ENCODE results near the gene SBK2.
"Not testable (repeated sequence)": the region's sequence is repeated elsewhere in the genome, so short reads cannot be mapped to it uniquely, and the experiment has no call there.

Gene SBK2

DNA sequence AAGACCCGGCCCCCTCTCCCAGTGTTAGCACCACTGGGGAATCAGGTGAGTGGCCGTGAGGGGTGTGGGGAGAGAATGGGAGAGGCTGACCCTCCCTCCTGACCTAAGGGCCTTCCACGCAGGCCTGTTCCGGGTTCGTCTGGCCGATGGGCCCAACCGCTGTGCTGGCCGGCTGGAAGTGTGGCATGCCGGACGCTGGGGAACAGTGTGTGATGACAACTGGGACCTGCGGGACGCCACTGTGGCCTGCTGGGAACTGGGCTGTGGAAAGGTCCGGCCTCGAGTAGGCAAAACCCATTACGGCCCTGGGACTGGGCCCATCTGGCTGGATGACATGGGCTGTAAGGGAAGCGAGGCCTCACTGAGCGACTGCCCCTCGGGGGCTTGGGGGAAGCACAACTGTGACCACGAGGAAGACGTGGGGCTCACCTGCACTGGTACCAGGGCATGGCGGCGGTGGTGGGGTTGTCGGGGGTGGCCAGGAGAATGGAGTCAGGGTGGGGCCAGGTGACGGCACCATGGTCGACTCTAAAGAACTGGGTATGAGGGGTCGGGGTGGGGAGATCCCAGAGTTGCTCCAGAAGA, 36.5 kb downstream of the SBK2 start:
- no peak for DNase-seq

DNA sequence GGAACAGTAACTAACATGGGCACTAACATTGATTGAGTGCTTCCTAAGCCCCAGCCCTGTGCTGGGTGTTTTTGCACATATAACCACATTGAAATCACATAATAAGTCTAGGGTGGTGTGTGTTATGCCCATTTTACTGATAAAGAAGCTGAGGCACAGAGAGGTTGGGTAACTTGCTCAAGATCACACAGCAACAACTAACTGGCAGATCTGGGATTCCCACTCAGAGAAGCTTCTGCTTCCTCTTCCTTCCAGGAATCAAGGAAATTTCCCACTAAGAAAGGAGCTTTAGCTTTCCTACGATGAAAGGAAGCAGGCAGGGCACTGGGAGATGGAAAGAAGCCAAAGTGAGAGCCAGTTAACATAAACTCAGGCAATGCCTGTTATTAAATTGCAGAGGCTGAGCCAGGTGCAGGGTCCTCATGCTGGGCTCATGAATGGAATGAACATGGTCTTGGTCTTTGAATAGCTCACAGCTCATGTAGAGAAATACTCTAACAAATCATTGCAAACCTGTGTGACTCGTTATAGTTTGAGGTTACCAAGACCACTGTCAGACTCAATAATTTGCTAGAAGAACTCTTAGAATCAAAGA, 38.6 kb downstream of the SBK2 start:
- no peak for DNase-seq

DNA sequence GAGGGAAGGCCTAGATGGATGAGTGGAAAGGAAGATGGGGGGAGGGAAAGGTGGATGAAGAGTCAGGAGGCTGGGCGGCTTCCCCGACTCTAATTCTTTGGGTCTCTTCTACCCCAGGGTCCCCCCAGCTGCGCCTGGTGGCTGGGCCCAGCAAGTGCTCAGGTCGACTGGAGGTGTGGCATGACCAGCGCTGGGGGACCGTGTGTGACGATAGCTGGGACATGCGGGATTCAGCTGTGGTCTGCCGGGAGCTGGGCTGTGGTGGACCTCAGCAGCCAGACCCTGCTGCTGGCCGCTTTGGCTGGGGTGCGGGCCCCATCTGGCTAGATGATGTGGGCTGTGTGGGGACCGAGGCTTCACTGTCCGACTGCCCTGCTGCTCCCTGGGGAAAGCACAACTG, 39.2 kb downstream of the SBK2 start:
- DNase-seq: no peak

DNA sequence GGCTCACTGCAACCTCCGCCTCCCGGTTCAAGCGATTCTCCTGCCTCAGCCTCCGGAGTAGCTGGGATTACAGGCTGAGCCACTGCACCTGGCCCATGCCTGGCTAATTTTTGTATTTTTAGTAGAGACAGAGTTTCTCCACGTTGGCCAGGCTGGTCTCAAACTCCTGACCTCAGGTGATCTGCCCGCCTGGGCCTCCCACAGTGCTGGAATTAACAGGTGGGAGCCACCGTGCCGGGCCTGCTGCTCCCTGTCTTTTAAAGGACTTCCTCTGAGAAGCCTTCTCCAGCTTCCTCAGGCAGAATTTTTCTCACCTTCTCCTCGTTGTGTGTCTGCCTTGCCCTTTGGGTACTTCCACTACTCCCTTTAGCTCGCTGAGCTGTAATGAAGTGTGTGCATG, 40.1 kb downstream of the SBK2 start:
- DNase-seq: not testable (repeated sequence)

DNA sequence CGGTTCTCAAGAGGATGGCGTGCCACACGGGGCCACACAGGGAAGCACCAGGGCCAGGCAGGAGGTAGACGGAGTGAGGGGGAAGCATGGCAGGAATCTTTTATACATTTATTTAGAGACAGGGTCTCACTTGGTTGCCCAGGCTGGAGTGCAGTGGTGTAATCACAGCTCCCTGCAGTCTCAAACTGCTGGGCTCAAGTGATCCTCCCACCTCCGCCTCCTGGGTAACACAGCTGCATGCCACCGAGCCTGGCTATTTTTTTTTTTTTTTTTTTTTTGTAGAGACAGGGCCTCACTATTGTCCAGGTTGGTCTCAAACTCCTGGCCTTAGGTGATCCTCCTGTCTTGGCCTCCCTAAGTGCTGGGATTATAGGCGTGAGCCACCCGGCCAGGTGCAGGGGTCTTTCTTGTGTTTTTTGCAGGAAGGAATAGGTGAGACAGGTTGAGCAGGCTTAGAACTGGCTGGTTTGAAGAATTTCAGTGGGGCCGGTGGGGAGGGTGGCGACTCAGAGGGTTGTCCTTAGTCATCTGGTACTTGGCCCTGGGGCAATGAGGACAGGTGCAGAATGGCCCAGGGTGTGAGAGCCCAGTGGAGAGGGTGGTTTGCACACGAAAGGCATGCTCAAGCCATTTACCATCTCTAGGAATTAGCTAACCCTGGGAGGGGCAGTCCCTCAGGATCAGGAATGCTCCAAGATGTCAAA, 41.1 kb downstream of the SBK2 start:
- no peak for DNase-seq

DNA sequence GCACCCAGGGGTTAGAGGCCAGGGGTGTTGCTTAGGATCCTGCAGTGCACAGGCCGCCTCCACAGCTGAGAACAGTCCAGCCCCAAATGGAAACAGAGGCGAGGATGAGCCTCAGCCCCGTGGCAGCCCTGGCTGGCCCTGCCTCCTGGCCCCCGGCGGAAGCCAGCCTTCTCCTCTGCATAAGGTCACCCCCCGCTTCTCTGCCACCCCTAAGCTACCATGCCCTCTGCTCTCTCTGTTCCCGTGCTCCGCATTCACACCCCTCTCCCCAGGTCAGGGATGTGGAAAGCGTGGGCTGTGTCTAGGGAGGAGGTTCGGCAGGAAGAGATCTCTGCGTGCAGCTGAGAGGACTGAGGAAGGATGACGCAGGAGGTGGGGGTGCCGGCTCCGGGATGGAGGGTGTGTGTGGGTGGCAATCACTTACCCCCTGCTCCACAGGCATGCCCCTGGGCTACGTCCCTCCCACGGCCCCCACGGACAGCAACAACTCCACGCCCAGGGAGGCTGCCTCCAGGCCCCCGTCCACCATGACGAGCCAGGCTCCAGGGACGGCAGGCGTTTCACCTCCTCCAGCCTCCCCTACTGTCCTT, 42.7 kb downstream of the SBK2 start:
- DNase-seq: no peak

DNA sequence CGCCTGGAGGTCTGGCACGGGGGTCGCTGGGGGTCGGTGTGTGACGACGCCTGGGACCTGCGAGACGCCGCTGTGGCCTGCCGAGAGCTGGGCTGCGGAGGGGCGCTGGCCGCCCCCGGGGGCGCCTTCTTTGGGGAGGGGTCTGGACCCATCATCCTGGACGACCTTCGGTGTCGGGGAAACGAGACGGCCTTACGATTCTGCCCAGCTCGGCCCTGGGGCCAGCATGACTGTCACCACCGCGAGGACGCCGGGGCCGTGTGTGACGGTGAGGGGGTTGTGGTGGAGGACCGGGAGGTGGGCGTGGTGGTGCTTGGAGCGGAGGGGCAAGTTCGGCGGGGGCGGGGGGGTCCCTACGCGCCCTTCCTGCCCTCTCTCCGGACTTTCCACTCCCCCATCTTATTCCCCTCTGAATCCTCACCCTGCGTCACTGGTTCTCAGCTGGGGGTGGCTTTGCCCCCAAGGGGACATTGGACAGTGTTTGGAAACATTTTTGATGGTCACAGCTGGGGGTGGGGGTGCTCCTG, 43.2 kb downstream of the SBK2 start:
- DNase-seq: no peak

DNA sequence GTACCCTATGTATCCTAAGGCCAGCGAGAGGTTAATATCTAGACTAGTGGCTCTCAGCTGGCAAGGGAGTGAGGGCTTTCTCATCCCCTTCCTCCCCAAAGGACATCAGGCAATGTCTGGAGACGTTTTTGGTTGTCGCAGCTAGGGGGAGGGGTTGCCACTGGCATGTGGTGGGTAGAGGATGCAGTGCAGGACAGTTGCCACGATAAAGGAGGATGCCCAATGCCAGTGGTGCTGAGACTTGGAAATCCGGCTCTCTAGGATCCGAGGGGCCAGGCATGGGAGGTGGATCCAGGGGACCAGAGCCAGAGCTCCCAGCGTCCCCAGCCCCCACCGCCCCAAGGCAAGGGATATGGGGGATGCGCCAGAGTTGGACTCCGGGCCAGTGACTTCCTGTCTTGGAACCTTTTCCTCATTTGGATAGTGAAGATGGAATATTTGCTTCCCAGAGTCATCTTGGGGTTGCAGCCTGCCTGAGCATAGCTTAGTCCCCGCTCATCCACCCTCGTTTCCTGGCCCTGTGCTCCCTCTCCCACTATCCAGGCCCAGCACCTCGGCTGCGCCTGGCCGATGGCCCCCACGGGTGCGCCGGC, 43.8 kb downstream of the SBK2 start:
- no peak for DNase-seq

DNA sequence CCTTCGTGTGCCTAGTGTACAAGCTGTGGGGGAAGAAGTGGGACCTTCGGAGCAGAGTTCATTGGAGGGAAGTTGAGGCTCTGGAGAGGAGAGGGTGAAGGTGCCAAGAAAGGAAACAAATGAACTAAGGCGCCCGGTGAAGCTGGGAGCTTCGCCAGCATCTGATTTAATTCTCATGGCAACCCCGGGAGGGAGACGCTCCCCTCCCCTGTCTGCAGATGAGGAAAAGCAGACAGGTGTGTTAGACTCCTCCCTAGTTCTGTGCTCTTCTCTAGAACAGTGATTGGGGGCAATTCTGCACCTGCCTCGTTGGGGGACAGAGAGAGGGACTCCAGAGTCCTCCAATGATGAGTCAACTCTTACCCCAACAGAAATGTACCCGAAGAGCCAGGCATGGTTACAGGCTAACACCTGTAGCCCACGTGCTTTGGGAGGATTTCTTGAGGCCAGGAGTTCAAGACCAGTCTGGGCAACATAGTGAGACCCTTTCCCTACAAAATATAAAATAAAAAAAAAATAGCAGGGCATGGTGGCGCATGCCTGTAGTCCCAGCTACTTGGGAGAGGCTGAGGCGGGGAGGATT, 44.5 kb downstream of the SBK2 start:
- no peak for DNase-seq

DNA sequence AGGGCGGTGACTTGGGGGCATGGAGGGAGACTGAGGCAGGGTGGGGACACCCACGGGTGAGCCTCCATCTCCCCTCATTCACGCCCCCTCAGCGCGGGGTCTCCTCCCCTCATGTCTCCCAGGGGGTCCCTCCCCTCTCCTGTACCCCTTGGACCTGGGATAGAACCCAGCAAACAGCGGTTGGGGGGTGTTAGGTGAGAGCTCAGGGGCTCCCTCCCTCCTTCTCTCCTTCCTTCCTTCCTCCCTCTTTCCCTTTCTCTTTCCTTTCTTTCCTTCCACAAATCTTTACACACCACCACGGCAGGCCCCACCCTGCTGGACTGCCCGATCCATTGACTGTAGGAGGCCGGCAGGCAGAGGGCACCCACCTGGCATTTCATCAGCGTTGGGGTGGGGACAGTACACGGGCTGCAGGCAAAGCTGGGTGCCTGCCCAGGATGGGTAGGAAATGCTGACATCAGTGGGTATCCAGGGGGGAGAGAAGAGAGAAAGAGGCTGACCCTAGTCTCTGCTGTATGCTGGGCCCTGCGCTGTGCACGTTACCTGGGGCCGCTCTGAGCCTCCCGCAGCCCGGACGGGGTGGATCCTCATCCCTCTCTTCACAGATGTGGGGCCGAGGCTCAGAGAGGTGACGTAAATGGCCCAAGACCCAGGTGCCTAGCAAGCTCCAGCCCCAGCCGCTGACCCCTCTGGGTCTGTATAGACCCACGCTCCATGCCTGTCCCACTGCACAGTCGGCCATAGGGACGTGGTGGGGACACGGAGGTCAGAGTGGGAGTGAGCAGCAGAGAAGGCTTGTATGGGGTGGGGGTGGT, 45.2 kb downstream of the SBK2 start:
- DNase-seq: no peak

DNA sequence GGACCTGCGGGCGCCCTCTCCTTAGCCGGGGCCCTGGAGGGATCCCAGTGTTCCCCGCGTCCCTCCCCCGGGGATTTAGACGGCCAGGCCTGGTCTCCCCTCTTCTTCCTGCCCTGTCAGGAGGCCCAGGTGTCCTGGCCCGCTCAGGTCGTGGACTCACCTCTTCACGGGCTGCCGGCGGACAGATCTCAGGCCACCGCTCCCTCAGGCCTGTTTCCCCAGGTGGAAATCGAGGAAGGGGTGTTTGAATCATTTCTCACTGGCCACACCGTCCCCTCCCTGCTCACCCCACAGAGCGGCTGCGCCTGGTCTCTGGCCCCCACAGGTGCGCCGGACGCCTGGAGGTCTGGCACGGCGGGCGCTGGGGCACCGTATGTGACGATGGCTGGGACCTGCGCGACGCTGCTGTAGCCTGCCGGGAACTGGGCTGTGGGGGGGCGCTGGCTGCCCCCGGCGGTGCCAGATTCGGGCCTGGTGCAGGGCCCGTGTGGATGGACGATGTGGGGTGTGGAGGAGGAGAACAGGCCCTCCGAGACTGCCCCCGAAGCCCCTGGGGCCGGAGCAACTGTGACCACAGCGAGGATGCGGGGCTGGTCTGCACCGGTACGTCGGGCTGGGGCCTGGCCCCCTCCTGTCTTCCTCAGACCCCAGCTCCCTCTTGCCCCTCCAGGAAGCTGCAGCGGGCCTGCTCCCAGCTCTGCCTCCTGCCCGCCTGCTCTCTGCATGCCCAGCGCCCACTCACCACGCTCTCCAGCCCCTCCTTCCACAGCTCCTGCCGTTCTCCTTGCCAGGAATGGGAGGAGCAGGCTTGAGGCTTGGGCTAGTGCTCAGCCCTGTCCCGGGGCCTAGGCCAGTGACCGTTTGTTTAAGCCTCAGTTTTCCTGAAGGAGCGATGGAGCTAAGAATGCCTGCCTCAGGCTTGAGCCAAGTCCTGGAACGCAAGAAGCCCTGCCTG, 46.2 kb downstream of the SBK2 start:
- no peak for DNase-seq

DNA sequence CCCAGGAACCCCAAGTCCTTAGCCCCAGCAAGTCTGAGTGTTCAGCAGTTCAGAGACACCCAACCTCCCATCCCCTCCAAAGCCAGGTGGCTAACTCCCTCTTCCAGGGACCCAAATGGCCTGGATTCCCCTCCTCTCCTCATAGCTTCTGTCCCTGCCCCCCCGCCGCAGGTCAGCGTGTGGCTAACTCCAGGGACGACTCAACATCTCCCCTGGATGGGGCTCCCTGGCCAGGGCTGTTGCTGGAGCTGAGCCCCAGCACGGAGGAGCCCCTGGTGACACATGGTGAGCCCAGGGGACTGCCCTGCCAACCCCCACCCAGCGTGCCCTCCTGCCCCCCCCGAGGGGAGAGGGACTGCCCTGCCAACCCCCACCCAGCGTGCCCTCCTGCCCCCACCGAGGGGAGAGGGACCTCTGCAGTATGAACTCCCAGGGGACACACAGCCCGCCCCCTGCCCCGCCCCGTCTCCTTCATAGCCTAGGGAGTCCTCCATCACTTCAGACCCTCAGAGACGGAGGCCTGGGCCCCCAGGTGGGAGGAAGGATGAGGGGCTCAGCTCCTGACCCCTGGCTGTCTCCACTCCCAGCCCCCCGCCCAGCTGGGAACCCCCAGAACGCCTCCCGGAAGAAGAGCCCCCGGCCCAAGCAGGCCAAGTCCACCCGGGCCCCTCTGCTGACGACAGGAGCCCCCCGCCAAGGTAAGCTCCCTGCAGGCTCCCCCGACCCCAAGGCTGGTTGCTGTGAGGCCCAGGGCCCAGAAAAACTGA, 47.0 kb downstream of the SBK2 start:
- DNase-seq: no peak

DNA sequence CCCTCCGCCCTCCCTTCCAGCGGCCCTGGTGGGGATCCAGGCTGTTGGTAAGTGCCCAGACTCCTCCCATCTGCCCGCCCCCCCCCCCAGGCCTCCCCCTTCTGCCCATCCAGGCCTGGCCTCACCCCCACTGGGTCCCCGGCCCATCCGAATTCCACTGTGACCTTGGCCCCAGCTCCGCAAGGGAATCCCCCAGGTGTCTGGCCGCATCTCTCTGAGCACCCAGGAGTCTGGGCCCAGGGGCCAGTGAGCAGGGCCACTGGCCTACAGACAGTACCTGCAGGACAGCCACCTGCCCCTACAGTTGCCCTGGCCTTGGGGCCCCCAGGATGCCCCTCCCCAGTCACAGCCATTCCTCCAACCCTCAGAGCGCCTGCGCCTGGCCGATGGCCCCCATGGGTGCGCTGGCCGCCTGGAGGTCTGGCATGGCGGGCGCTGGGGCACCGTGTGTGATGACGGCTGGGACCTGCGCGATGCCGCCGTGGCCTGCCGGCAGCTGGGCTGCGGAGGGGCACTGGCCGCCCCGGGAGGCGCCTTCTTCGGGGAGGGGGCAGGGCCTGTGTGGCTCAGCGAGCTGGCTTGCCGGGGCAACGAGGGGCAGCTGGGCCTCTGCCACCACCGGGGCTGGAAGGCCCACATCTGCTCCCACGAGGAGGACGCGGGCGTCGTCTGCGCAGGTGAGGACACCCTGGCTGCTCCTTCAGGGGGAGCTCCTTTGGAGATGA, 47.8 kb downstream of the SBK2 start:
- no peak for DNase-seq

DNA sequence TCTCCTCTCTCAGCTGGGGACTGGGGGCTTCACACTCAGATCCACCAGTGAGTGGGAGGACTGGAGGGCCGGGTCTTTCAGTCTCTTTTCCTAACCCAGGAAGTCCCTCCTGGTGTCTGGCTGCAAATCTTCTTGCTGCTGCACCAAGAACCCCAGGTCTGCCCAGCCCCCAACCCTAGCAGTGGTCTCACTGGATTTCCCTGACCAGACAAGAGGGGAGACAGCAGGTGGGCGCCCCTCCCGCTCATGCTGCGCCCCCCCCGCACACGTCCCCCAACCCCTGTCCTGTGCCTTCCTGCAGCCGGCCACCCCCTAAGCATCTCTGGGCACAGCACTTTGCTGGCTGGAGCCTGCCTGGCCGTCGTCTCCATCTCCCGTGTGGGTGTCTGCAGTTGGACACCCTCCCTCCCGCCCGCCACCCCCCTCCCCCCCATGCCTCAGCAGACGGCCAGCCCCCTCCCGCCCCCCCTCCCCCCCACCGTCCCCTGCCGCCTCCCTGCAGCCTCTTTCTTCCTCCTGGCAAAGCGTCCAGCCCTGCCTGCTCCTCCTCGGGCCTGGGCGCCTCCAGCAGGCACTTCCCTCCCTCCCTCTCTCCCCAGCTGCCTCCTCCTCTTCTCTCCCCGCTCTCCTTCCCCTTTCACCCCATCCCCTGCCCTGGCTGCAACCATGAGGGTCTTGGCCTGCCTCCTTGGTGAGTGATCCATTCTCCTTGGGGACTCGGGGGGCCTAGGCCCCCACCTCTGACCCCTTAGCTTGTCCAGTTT, 48.8 kb downstream of the SBK2 start, which contains the start of gene SSC5D:
Gene SSC5D, plus strand, starts transcription at position 513 of the 764 bp plus-strand sequence. Its CDS starts 154 bp downstream, at position 667.
- DNase-seq: no peak

DNA sequence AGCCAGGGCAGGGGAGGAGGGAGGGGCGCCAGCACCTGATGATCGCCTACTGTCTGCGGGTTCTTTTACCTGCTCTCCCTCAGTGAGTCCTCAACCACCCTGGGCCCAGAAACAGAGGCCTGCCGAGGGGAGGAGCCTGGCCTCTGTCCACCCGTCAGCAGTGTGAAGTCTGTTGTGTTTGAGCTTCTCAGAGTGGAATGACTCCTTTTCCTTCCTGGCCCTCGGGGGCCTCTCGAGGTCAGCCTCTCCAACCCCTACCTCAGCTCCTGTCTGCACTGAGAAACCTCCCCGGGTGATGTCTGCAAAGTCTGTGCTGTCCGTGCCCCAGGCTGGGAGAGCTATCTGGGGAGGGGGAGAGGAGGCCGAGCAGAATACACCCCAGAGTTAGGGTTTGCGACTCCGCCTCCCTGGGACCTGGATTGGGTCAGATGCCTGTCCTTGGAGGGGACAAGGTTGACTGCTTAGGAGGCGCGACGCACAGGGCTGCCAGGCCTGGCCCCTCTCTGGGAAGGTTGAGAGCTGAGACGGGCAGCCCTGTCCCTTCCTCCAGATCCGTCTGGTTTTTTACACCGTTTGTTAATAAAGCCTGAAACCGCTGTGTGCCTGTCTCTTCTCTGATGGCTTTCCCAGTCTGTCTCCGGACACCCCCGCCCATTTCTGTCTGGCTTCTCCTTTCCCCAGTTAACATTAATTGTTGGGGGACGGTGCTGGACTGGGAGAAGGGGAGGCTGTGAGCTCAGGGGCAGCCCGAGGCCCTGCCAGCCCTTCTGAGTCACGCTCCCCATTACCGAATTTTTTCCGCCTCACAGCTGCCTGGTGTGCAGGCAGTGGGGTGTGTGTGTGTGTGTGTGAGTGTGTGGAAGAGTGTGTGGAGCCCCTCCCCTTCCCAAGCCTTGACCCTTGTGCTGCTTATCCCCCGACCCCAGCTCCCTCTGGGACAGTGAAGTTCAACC, 49.7 kb downstream of the SBK2 start:
- peak; percentile 46 for DNase-seq

DNA sequence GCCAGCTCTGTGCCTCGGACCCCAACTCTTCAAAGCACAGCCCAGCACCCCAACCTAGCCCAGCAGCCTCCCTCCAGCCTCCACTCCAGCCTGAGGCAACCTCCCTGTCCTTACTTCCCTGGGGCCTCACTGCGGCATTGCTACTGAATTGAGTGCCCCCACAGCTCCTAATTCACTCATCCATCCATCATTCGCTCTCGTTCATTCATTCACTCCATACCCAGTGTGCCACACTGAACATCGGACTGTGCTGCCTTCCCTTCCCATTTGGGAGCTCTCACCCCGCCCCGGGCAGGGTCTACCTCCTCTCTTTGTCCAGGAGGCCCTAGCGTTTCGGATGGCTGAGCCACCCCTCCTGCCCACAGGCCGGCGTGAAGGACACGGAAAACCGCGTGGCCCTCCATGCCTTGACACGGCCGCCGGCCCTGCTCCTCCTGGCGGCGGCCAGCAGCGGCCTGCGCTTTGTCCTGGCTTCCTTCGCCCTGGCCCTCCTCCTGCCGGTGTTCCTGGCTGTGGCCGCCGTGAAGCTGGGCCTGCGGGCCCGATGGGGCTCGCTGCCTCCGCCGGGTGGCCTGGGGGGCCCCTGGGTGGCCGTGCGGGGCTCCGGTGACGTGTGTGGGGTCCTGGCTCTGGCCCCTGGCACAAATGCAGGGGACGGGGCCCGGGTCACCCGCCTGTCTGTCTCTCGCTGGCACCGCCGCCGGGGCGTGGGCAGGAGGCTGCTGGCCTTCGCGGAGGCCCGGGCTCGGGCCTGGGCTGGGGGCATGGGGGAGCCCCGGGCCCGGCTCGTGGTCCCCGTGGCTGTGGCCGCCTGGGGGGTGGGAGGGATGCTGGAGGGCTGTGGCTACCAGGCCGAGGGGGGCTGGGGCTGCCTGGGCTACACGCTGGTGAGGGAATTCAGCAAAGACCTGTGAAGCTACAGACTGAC, 50.6 kb downstream of the SBK2 start:
- no peak for DNase-seq
